ENCODE results near the gene NCK2. TPM values are rescaled to one million over a fixed set of nuclear protein-coding genes. Genes with fewer than 3 reads are reported as not detected.
A peak's percentile ranks its signal among the peaks of the same experiment; 100 is the strongest.
"Not testable (repeated sequence)": the region's sequence is repeated elsewhere in the genome, so short reads cannot be mapped to it uniquely, and the experiment has no call there.

The NCK2 gene
- total RNA-seq, 1 experiment from 2014 or later, result 89.7 TPM

GRCh38 chr2:105882341-105882740 is 137.6 kb downstream of the NCK2 start:
- DNase-seq (ENCODE audit: low read depth, low spot score), result no peak
- in situ Hi-C loops (cut with HindIII; ENCODE audit: low pct_unique_long_range_greater_than_20kb, low sequenced_read_pairs), result no loop called here

- in situ Hi-C loops (cut with HindIII; ENCODE audit: low pct_unique_long_range_greater_than_20kb, low sequenced_read_pairs), result no loop called here
These were observed 138.3 kb downstream of the NCK2 start for GRCh38 chr2:105882920-105883435.

GRCh38 chr2:105883911-105884694 is 139.4 kb downstream of the NCK2 start:
- in situ Hi-C loops (cut with HindIII; ENCODE audit: low pct_unique_long_range_greater_than_20kb, low sequenced_read_pairs), result no loop called here
- DNase-seq (ENCODE audit: low read depth, low spot score), result no peak

More at GRCh38 chr2:105882920-105883435, 138.3 kb downstream of the NCK2 start:
- DNase-seq (ENCODE audit: low read depth, low spot score), result no peak

- DNase-seq (ENCODE audit: low read depth, low spot score), result no peak
- in situ Hi-C loops (cut with HindIII; ENCODE audit: low pct_unique_long_range_greater_than_20kb, low sequenced_read_pairs), result no loop called here
These were observed 140.7 kb downstream of the NCK2 start for GRCh38 chr2:105885456-105885855.

- in situ Hi-C loops (cut with HindIII; ENCODE audit: low pct_unique_long_range_greater_than_20kb, low sequenced_read_pairs), result no loop called here
- peak; percentile 10 for DNase-seq (ENCODE audit: low read depth, low spot score)
These were observed 141.3 kb downstream of the NCK2 start for GRCh38 chr2:105886029-105886454.

- no peak for DNase-seq (ENCODE audit: low read depth, low spot score)
- in situ Hi-C loops (cut with HindIII; ENCODE audit: low pct_unique_long_range_greater_than_20kb, low sequenced_read_pairs), result no loop called here
These were observed 142.0 kb downstream of the NCK2 start for GRCh38 chr2:105886687-105887086.

GRCh38 chr2:105887256-105887655 is 142.5 kb downstream of the NCK2 start:
- in situ Hi-C loops (cut with HindIII; ENCODE audit: low pct_unique_long_range_greater_than_20kb, low sequenced_read_pairs), result no loop called here

GRCh38 chr2:105888625-105889024 is 143.9 kb downstream of the NCK2 start:
- in situ Hi-C loops (cut with HindIII; ENCODE audit: low pct_unique_long_range_greater_than_20kb, low sequenced_read_pairs), result no loop called here
- DNase-seq (ENCODE audit: low read depth, low spot score), result peak; percentile 45

More at GRCh38 chr2:105887256-105887655, 142.5 kb downstream of the NCK2 start:
- DNase-seq (ENCODE audit: low read depth, low spot score), result no peak

- in situ Hi-C loops (cut with HindIII; ENCODE audit: low pct_unique_long_range_greater_than_20kb, low sequenced_read_pairs), result no loop called here
- no peak for DNase-seq (ENCODE audit: low read depth, low spot score)
These were observed 144.3 kb downstream of the NCK2 start for GRCh38 chr2:105889046-105889445.

- DNase-seq (ENCODE audit: low read depth, low spot score), result no peak
These were observed 145.4 kb downstream of the NCK2 start for GRCh38 chr2:105890111-105890510.

GRCh38 chr2:105890856-105891255 is 146.1 kb downstream of the NCK2 start:
- no peak for DNase-seq (ENCODE audit: low read depth, low spot score)
- in situ Hi-C loops (cut with HindIII; ENCODE audit: low pct_unique_long_range_greater_than_20kb, low sequenced_read_pairs), result no loop called here

More at GRCh38 chr2:105890111-105890510, 145.4 kb downstream of the NCK2 start:
- in situ Hi-C loops (cut with HindIII; ENCODE audit: low pct_unique_long_range_greater_than_20kb, low sequenced_read_pairs), result no loop called here

GRCh38 chr2:105893011-105893995 is 148.6 kb downstream of the NCK2 start:
- no peak for DNase-seq (ENCODE audit: low read depth, low spot score)
- in situ Hi-C loops (cut with HindIII; ENCODE audit: low pct_unique_long_range_greater_than_20kb, low sequenced_read_pairs), result no loop called here

- DNase-seq (ENCODE audit: low read depth, low spot score), result no peak
- in situ Hi-C loops (cut with HindIII; ENCODE audit: low pct_unique_long_range_greater_than_20kb, low sequenced_read_pairs), result no loop called here
These were observed 149.7 kb downstream of the NCK2 start for GRCh38 chr2:105894327-105894944.

GRCh38 chr2:105895990-105896764 is 151.5 kb downstream of the NCK2 start:
- DNase-seq (ENCODE audit: low read depth, low spot score), result no peak
- in situ Hi-C loops (cut with HindIII; ENCODE audit: low pct_unique_long_range_greater_than_20kb, low sequenced_read_pairs), result no loop called here

- in situ Hi-C loops (cut with HindIII; ENCODE audit: low pct_unique_long_range_greater_than_20kb, low sequenced_read_pairs), result no loop called here
These were observed 152.1 kb downstream of the NCK2 start for GRCh38 chr2:105896765-105897163.

GRCh38 chr2:105897694-105898093 is 153.0 kb downstream of the NCK2 start:
- DNase-seq (ENCODE audit: low read depth, low spot score); in situ Hi-C loops (cut with HindIII; ENCODE audit: low pct_unique_long_range_greater_than_20kb, low sequenced_read_pairs): not testable (repeated sequence)

More at GRCh38 chr2:105896765-105897163, 152.1 kb downstream of the NCK2 start:
- DNase-seq (ENCODE audit: low read depth, low spot score), result peak; percentile 19
